ENCODE measurements around the gene SRGAP1.
A peak's percentile ranks its signal among the peaks of the same experiment; 100 is the strongest.
"Not testable (repeated sequence)": the region's sequence is repeated elsewhere in the genome, so short reads cannot be mapped to it uniquely, and the experiment has no call there.

Gene SRGAP1

GRCh38 chr12:64010069-64010686 is 165.7 kb downstream of the SRGAP1 start:
- peak; percentile 70 for DNase-seq

GRCh38 chr12:64016521-64016920 is 172.0 kb downstream of the SRGAP1 start:
- DNase-seq: no peak

- DNase-seq: not testable (repeated sequence)
Measured at GRCh38 chr12:64018116-64018515, 173.6 kb downstream of the SRGAP1 start.

- DNase-seq: no peak
Measured at GRCh38 chr12:64018524-64018923, 174.0 kb downstream of the SRGAP1 start.

GRCh38 chr12:64019101-64019500 is 174.6 kb downstream of the SRGAP1 start:
- no peak for DNase-seq

- no peak for DNase-seq
Measured at GRCh38 chr12:64019654-64020053, 175.2 kb downstream of the SRGAP1 start.

GRCh38 chr12:64025174-64025958 is 180.9 kb downstream of the SRGAP1 start:
- no peak for DNase-seq

- DNase-seq: no peak
Measured at GRCh38 chr12:64027311-64027710, 182.8 kb downstream of the SRGAP1 start.

GRCh38 chr12:64028541-64028940 is 184.0 kb downstream of the SRGAP1 start:
- no peak for DNase-seq

GRCh38 chr12:64029013-64029857 is 184.7 kb downstream of the SRGAP1 start:
- peak; percentile 80 for DNase-seq

- no peak for DNase-seq
Measured at GRCh38 chr12:64030155-64030554, 185.7 kb downstream of the SRGAP1 start.

- DNase-seq: not testable (repeated sequence)
Measured at GRCh38 chr12:64034056-64034455, 189.6 kb downstream of the SRGAP1 start.

- DNase-seq: no peak
Measured at GRCh38 chr12:64034901-64035576, 190.5 kb downstream of the SRGAP1 start.

- peak; percentile 67 for DNase-seq
Measured at GRCh38 chr12:64036414-64036813, 191.9 kb downstream of the SRGAP1 start.

- DNase-seq: peak; percentile 47
Measured at GRCh38 chr12:64039281-64039871, 194.9 kb downstream of the SRGAP1 start.

- DNase-seq: peak; percentile 84
Measured at GRCh38 chr12:64042911-64043310, 198.4 kb downstream of the SRGAP1 start.

- no peak for DNase-seq
Measured at GRCh38 chr12:64044191-64044590, 199.7 kb downstream of the SRGAP1 start.

- no peak for DNase-seq
Measured at GRCh38 chr12:64051057-64051456, 206.6 kb downstream of the SRGAP1 start.

GRCh38 chr12:64053117-64053516 is 208.6 kb downstream of the SRGAP1 start:
- DNase-seq: no peak

- DNase-seq: no peak
Measured at GRCh38 chr12:64054079-64054520, 209.6 kb downstream of the SRGAP1 start.

- no peak for DNase-seq
Measured at GRCh38 chr12:64056741-64057140, 212.2 kb downstream of the SRGAP1 start.

GRCh38 chr12:64057706-64058105 is 213.2 kb downstream of the SRGAP1 start:
- DNase-seq: no peak

Data from fibroblast of skin of abdomen (primary cell).